ENCODE results near the gene COA4. TPM values are rescaled to one million over a fixed set of nuclear protein-coding genes. Genes with fewer than 3 reads are reported as not detected.

Gene COA4
- polyA plus RNA-seq, 2 of the 4 experiments (the other 2 are of a cell fraction) = 126 to 212 TPM

GRCh38 chr11:73875380-73875779 is 1.3 kb downstream of the COA4 start:
- 73% methylated on average over 1 of the region's 1 CpG for WGBS (ENCODE audit: missing lambda C conversion rate)
- peak overlapping the region; percentile 73 for H3K4me3 ChIP-seq
- peak overlapping the region; percentile 93 for H3K4me2 ChIP-seq
- peaks cover 23% of the 10 kb centered on the region for H3K4me1 ChIP-seq
- no peak for TF ChIP-seq CEBPB (IDR thresholded peaks at IDR 0.05)
- no peak for TF ChIP-seq PBX3 (IDR thresholded peaks at IDR 0.05)
- TF ChIP-seq HEYL (CRISPR knock-in tag; IDR thresholded peaks at IDR 0.05) = no peak
- TF ChIP-seq CBX2 (IDR thresholded peaks at IDR 0.05; ENCODE audit: borderline replicate concordance, low read depth) = no peak
- TF ChIP-seq HOXB13 (CRISPR knock-in tag; IDR thresholded peaks at IDR 0.05; ENCODE audit: low read depth) = no peak
- TF ChIP-seq BHLHE40 (IDR thresholded peaks at IDR 0.05; ENCODE audit: low read depth, low read length) = no peak
- TF ChIP-seq EP300 (IDR thresholded peaks at IDR 0.05) = no peak
- no peak for TF ChIP-seq RNF2 (IDR thresholded peaks at IDR 0.05; ENCODE audit: borderline replicate concordance, low read depth)
- TF ChIP-seq NPAS2 (CRISPR knock-in tag; IDR thresholded peaks at IDR 0.05; ENCODE audit: borderline replicate concordance) = no peak
- TF ChIP-seq TP53 (CRISPR knock-in tag; IDR thresholded peaks at IDR 0.05) = no peak
- TF ChIP-seq HES2 (IDR thresholded peaks at IDR 0.05) = no peak
- no peak for TF ChIP-seq POLR2AphosphoS2 (conservative IDR thresholded peaks at IDR 0.05; ENCODE audit: low read length)
- ATAC-seq (no peak), DNase-seq (ENCODE audit: low read depth in 1 of 2, low spot score in 1 of 2) (no peak), FAIRE-seq (no peak)
- POLR2A ChIA-PET = no interaction called here
- CTCF ChIA-PET = no interaction called here
- peak overlapping the region; percentile 92 to 94 for H3K27ac ChIP-seq
- H3K9me3 ChIP-seq = no peaks in the 10 kb centered on the region

GRCh38 chr11:73872749-73873357 is 3.8 kb downstream of the COA4 start:
- POLR2A ChIA-PET = no interaction called here
- Histone ChIP-seq H3K4me1 (peaks cover 46% of the 10 kb centered on the region), H3K4me2 (no peak overlapping the region), H3K4me3 (no peak overlapping the region), H3K9me3 (no peaks in the 10 kb centered on the region), H3K27ac (no peak overlapping the region)
- FAIRE-seq = no peak
- CTCF ChIA-PET = interaction anchor here (0.7 to 2.1 kb wide), 5 partner anchors 9 to 58 kb away, joined by 3 to 7 read pairs (median 3); no protein-coding TSS in a partner anchor
- TF ChIP-seq RNF2 (IDR thresholded peaks at IDR 0.05; ENCODE audit: borderline replicate concordance, low read depth) (no peak), E2F6 (IDR thresholded peaks at IDR 0.05; ENCODE audit: borderline replicate concordance, low read depth) (no peak)
- no peak for DNase-seq (ENCODE audit: low read depth in 1 of 2, low spot score in 1 of 2)
- ATAC-seq = no peak
- WGBS (ENCODE audit: missing lambda C conversion rate) = 96% methylated on average over 9 of the region's 9 CpGs

- Histone ChIP-seq H3K4me3 (no peak overlapping the region), H3K27ac (peak overlapping the region; percentile 44 to 76; a peak in 3 of 6 replicates), H3K4me1 (peaks cover 59% of the 10 kb centered on the region), H3K9me3 (no peaks in the 10 kb centered on the region), H3K4me2 (peak overlapping the region; percentile 60; the same call in 2 of the 3 replicates)
- no peak for TF ChIP-seq HOXB5 (CRISPR knock-in tag; IDR thresholded peaks at IDR 0.05)
- no peak for TF ChIP-seq KDM5A (IDR thresholded peaks at IDR 0.05)
- TF ChIP-seq RFX5 (IDR thresholded peaks at IDR 0.05) = no peak
- no peak for TF ChIP-seq FOXS1 (CRISPR knock-in tag; IDR thresholded peaks at IDR 0.05)
- no peak for TF ChIP-seq EP300 (IDR thresholded peaks at IDR 0.05)
- no peak for TF ChIP-seq HES2 (IDR thresholded peaks at IDR 0.05)
- TF ChIP-seq JUN (IDR thresholded peaks at IDR 0.05) = no peak
- no peak for TF ChIP-seq JUNB (IDR thresholded peaks at IDR 0.05)
- TF ChIP-seq TFCP2L1 (CRISPR knock-in tag; IDR thresholded peaks at IDR 0.05) = no peak
- TF ChIP-seq CEBPB (IDR thresholded peaks at IDR 0.05) = no peak
- no peak for TF ChIP-seq HOXB13 (CRISPR knock-in tag; IDR thresholded peaks at IDR 0.05; ENCODE audit: low read depth)
- TF ChIP-seq GATA3 (IDR thresholded peaks at IDR 0.05; ENCODE audit: borderline replicate concordance) = no peak
- TF ChIP-seq RNF2 (IDR thresholded peaks at IDR 0.05; ENCODE audit: borderline replicate concordance, low read depth) = no peak
- no peak for TF ChIP-seq POLR2A (IDR thresholded peaks at IDR 0.05; ENCODE audit: low read length)
- TF ChIP-seq E2F6 (IDR thresholded peaks at IDR 0.05; ENCODE audit: borderline replicate concordance, low read depth) = no peak
- TF ChIP-seq HMGXB4 (CRISPR knock-in tag; IDR thresholded peaks at IDR 0.05; ENCODE audit: borderline replicate concordance) = no peak
- no peak for TF ChIP-seq HEYL (CRISPR knock-in tag; IDR thresholded peaks at IDR 0.05)
- no peak for TF ChIP-seq CBX2 (IDR thresholded peaks at IDR 0.05; ENCODE audit: borderline replicate concordance, low read depth)
- ChIA-PET POLR2A (interaction anchor here (0.6 to 1.2 kb wide), 2 partner anchors 16 to 690 kb away, joined by 3 to 4 read pairs; no protein-coding TSS in a partner anchor), CTCF (interaction anchor here (0.6 to 1.2 kb wide), 2 partner anchors 61 to 1619 kb away, joined by 4 read pairs; no protein-coding TSS in a partner anchor)
- no peak for FAIRE-seq
- WGBS (ENCODE audit: missing lambda C conversion rate) = 90% methylated on average over 3 of the region's 3 CpGs
- no peak for ATAC-seq
- DNase-seq (ENCODE audit: low read depth in 1 of 2, low spot score in 1 of 2) = no peak
Observed at GRCh38 chr11:73870261-73870660, 6.4 kb downstream of the COA4 start.
